Measurements from ENCODE around the gene CDKN2AIPNL.
A peak's percentile ranks its signal among the peaks of the same experiment; 100 is the strongest.
"Not testable (repeated sequence)": the region's sequence is repeated elsewhere in the genome, so short reads cannot be mapped to it uniquely, and the experiment has no call there.

Gene CDKN2AIPNL

DNA sequence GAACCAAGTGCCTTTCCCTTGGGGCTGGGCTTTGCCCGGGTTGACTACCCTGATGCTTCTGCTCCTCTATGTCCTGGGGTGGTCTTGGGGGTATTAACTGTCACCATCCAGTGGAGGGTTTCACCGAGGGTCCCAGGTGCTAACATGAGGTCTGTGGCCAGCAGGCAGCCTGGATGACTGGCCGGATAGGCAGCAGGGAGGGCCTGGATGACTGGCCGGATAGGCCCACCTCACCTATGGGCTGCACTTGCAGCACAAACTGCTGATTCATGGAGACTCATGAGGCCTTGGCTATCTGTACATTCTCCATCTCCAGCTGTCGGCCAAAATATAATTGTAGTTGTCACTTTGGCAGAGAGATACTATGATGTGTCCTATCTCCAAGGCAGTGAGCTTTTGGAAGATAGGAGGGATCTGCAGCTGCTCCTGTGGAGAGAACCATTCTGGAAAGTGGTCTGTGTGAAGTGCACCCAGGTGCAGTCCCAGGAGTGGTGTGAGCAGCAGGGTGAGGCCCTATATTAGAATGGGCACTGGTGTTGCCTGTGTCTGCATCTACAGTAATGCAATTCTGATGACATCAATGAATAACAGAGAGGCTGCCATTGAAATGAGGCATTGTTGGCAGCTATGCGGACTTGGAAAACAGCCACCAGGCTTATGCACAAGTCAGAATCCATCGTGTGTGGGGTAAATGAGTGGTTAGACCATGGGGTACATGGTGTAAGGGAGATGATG, 26.3 kb upstream of the CDKN2AIPNL start:
- no peak for DNase-seq

DNA sequence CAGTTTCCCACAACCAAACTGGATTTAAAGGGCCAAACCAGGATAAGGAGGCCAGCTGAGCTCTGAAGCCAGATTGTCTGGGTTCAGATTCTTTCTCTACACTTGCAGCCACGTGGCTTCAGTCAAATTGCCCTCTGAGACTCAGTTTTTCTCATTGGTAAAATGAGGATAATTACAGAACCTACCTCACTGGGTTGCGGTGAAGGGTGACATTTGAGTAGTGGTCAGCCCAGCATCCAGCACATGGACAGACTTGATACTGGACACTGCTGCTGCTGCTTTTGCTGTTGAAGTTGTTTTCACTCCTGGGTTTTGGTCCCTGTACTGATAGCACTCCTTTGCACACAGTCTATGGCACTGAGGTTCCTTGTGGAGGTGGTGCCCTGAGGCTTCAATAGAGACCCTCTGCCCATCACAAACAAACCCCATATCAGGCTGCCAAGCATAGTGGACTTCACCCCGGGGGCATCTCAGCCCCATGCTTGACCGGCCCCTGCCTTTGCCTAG, 25.7 kb upstream of the CDKN2AIPNL start:
- DNase-seq, result no peak

DNA sequence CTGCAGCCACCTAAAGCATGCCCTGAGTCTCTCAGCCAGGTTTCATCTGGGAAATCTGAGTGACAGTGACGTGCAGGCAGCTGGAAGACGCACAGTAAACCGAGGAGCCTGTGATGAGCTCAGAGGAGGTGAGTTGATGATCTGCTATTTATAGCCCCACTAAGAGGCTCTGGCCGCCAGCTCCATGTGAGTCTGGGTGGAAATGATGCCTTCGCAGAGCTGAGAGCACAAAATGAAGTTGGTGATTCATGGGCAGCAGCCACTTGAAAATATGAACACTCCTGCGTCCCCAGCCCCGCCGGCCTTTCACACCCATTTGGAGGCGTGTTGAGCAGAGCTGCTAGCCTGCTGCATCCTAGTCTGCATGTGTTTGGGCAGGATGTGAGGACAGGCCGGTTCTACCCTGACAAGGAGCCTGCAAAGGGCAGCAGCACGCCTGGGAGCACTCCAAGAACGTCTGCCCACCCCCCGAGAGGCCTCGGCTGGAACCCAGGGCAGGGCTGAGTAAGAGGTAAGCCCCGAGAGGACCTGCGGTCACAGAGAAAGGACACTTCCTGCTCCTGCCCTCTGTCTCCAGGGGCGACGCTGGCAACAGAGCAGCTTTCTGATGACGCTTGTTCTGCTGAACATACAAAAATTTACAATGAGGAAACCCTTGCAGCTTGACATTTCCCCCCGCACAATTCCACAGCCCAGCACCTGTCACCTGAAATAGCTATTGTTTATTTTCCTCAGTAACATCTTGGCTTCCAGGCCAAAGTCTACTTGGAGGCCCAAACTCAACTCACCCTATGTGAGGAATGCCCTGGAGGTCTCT, 25.1 kb upstream of the CDKN2AIPNL start:
- peak in 2 of 4 experiments; percentile 11 to 26 for DNase-seq

DNA sequence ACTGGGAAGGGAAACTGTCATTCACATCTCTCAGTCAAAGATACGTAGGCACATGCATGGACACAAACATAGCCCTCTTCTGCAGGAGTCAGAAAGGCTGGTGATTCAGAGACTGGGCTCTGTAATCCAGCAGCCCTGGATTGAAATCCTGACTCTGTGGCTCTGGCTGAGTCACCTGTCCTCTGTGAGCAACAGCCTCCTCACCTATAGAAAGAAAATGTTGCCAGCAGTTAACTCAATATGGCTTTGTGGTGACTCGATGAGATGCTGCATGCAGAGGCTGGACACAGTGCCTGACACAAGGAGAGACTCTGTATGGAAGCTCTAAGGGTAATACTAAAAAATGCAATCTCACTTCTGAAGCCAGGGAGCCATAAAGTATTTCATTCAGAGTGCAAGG, 23.9 kb upstream of the CDKN2AIPNL start:
- no peak for DNase-seq

DNA sequence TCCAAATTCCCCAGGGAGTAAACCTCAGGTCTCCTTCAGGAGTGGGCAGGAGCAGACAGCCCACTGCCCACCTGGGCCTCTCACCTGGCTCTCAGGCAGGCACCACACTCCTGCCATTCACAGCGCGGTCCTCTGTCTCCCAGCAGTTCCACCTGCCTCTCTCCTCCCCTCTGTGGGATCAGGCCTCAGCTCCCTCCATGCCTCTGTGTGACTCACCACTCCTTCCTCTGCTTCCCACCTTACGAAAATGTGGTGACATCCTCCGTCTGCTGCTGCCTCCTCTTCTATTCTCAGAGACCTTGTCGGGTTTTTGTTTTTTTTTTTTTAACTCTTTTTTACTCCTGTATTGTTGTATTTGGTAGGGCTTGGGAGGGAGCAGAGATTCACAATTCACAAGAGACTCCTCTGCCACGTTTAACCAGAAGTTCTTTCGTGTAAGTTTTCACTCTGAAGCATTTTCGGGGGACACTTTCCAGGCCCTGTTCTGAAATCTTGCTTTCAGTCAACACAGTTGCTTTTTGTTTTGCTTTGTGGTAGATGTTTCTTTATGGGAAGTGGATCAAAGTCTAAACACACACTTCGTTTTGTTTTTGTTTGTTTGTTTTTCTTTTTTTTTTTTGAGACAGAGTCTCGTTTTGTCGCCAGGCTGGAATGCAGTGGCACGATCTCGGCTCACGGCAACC, 21.1 kb upstream of the CDKN2AIPNL start:
- DNase-seq, result no peak

DNA sequence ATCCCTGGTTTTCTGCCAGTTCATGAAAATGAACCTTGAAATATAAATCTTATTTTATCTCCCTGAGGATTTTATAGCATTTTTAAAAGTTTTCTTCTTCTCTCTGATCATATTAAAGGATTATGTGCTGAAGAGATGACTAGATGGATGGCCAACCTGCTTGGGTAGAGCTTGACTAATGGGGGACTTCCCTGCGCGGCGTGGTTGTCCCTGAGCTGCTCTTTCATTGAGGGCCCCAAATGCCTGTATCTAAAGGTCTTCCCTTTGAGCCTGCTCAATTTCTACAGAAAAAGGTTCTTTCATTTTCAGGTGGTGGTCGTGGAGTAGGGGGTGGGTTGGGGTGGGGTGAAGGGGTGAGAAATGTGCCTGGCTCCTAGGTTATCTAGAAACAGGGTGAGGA, 20.5 kb upstream of the CDKN2AIPNL start:
- no peak for DNase-seq

DNA sequence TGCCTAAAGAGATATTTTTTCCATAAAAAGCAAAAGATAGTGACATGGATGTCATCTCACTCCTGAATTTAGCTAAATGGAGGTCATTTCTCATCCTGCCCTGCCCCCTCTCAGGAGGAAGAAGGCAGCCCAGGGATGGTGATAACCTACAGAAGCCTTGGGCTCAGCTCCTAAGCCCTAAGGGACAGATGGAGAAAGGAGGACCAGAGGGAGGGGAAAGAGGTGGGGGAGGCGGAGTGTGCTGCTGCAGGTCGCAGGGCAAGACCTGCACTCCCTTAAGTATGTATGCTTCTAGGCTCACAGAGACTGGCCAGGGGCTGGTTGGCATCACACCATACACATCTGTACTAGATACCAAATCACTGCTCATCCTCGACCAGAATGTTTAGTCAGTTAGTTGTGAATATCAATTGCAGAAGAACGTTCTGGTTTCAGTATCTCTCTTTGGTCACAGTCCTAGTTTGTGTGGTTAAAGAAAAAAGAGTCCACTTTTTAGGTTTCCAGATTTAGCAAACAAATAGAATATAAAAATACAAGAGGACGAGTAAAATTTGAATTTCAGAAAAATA, 18.4 kb upstream of the CDKN2AIPNL start:
- DNase-seq, result no peak

DNA sequence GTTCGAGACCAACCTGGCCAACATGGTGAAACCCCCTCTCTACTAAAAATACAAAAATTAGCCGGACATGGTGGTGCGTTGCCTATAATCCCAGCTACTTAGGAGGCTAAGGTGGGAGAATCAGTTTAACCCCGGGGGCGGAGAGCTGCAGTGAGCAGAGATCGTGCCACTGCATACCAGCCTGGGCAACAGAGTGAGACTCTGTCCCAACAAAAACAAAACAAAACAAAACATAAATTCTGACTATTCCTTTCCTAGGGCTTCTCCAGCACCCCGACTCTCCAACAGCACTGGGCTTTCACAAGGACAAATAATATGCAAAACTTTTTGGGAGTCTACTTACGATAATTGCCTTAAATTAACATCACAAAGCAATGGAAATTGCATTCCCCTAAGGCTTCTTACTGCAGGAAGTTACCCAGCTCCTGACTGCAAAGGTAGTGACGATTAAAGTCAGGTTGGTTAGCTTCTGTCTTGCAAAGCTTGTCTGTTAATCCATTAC, 15.9 kb upstream of the CDKN2AIPNL start:
- no peak for DNase-seq

DNA sequence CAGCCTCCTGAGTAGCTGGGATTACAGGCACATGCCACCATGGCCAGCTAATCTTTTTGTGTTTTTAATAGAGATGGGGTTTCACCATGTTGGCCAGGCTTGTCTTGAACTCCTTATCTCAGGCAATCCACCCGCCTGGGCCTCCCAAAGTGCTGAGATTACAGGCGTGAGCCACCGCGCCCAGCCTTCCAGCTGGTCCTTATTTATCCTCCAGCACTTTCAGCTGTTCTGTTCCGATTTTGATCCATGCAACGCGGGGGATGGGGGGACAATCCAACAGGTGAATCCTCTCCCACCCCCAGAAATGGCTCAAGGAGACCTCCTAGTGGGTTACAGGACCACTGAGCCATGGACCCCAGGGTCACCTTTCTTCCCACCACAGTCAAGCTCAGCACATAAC, 14.7 kb upstream of the CDKN2AIPNL start:
- no peak for DNase-seq

DNA sequence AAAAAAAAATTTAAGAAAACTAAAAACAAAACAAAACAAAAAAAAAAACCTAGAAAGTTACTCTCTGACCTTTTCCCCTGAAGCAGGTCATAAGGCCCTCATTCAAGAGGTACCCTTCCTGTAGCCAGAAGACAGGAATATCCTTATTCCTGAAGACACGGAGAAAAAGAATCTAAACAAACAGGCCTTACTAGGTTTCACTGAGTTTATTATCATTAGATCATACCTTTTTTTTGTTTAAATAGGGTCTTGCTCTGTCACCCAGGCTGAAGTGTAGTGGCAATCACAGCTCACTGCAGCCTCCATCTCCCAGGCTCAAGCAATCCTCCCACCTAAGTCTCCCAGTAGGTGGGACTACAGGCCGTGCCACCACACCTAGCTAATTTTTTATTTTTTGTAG, 11.7 kb upstream of the CDKN2AIPNL start:
- DNase-seq, result no peak

DNA sequence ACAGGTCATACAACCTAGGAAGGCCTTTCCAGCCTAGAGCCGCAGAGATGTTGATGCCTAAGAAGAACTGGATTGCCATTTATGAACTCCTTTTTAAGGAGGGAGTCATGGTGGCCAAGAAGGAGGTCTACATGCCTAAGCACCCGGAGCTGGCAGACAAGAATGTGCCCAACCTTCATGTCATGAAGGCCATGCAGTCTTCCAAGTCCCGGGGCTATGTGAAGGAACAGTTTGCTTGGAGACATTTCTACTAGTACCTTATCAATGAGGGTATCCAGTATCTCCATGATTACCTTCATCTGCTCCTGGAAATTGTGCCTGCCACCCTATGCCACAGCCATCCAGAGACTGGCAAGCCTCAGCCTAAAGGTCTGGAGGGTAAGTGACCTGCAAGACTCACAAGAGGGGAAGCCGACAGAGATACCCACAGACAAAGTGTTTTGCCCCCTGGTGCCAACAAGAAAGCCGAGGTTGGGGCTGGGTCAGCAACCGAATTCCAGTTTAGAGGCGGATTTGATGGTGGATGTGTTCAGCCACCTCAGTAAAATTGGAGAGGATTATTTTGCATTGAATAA, 11.2 kb upstream of the CDKN2AIPNL start:
- DNase-seq, result no peak

DNA sequence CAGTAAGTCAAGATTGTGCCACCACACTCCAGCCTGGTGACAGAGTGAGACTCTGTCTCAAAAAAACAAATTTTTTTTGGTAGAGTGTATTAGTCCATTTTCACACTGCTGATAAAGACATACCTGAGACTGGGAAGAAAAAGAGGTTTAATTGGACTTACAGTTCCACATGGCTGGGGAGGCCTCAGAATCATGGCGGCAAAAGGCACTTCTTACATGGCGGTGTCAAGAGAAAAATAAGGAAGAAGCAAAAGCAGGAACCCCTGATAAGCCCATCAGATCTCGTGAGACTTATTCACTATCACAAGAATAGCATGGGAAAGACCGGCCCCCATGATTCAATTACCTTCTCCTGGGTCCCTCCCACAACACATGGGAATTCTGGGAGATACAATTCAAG, 9.4 kb upstream of the CDKN2AIPNL start:
- not testable (repeated sequence) for DNase-seq

DNA sequence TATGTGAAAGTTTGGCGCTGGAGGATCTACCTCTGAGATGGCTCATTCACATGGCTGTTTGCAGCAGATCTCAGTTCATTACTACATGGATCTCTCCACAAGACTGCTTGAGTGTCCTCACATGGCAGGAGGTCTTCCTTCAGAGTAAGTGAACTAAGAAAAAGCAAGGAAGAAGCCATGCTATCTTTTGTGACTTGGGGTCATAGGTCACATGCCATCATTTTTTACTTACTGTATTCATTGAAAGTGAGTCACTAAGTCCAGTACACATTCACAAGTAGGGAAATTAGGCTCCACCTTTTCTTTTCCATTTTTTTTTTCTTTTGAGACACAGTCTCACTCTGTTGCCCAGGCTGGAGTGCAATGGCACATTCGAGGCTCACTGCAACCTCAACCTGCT, 8.7 kb upstream of the CDKN2AIPNL start:
- DNase-seq, result no peak

DNA sequence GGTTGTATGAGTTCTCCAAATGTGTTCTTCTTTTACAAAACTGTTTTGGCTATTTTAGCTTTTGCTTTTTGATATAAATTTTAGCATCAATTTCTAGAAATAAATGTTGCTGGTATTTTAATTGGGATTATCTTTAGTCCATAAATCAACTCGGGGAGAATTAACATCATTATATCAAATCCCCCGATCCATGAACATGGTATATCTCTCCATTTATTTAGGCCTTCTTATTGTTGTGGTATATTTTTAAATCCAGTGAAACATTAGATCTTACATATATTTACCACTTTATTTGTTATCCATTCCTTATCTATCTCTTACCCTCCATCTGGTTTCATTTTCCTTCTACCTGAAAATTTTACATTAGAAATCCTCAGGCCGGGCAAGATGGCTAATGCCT, 7.3 kb upstream of the CDKN2AIPNL start:
- DNase-seq, result no peak

DNA sequence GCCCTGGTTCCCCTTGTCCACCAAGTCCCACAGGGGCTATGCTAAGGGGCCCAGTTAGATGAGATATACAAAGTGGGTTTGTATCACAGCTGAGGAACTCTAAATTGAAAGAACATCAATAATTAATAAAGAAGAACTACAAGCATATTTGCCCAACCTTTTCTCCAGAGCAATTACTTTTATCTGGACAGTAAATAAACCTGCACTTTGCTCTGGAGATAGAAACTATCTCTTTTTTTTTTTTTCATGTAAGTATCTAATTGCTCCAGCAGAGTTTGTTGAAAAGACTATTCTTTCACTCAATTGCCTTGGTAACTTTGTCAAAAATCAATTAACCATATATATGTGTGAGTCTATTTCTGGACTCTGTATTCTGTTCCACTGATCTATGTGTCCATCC, 6.0 kb upstream of the CDKN2AIPNL start:
- no peak for DNase-seq

DNA sequence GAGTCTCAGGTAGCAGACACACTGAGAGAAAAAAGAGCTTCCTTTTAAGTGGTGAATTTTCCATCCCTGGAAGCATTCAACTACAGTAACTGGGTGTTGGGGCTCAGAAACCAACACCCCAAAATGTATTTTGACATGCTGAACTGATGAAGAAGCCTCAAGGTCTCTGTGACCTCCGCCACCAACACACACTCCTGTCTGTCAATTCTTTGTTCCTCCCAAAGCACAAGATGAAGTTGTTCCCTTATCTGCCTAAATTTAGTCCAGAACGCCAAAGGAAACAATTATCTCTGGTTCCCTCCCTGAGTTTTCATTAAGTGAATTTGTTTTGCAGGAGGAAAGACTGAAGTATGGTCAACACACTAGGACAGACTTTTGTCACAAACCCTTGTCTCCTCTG, 1.4 kb upstream of the CDKN2AIPNL start:
- DNase-seq, result no peak

DNA sequence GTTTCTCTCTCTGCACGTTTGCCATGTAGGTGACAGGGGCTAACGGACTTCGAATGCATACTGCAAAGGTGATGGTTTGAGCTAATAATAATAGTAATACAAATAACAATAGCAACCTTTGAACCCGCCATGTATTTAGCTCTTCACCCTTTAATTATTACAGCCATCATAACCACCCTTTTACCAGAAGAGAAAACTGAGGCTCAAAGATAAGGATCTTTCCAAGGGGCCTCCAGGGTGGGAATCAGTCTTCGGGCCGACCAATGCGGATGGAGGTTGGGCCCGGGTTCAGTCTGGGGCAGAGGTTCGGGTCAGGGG, 494 bp downstream of the CDKN2AIPNL start:
- DNase-seq, result no peak

DNA sequence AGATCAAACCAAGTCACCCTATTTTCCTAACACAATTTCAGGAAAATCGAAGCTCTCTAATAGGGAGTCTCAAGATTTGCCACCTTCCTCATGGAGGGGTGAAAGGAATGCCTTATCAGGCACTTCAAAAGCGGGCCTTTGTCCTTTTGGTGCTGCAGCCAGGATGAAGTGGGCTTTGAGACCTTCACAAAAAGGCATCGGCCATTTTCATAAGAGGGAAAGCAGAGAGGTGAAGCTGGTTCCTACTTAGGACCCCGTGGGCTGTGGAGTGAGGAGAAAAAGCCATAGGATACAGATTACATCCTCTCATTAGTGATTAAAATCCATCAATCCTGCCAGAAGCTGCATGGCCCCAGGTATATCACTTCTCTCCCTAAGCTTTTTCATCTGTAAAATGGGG, 859 bp downstream of the CDKN2AIPNL start:
- DNase-seq, result no peak

DNA sequence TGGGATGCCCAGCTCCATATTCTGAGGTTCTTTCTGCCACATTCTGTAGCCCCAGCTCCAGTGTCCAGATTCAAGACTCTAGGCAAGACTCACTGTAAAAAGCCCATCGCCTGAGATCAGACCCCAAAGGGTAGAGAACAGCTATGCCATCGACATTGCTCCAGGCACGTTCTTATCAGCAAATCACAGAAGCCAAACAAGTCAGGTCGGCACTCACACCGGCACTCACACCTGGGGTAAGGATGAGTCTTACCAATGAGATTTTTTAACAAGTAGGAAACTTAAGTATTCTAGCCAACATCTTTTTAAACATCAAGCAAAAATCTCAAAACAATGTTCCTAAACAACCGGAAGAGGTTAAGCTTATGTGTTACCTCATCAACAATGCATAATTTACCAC, 2.4 kb downstream of the CDKN2AIPNL start:
- DNase-seq, result no peak

DNA sequence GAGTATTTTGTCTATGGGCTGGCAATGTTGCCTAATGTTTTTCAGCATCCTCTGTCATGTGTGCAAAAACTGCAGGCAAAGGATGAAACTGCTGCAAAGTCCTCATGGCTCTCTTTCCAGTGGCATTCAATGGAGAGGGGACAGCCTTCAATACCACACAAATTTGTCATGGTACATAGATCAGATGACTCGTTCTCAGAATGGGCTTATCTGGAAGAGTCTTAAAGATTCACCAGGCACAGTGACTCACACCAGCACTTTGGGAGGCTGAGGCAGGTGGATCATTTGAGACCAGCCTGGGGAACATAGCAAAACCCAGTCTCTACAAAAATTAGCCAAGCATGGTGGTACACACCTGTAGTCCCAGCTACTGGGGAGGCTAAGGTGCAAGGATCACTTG, 5.3 kb downstream of the CDKN2AIPNL start:
- no peak for DNase-seq

DNA sequence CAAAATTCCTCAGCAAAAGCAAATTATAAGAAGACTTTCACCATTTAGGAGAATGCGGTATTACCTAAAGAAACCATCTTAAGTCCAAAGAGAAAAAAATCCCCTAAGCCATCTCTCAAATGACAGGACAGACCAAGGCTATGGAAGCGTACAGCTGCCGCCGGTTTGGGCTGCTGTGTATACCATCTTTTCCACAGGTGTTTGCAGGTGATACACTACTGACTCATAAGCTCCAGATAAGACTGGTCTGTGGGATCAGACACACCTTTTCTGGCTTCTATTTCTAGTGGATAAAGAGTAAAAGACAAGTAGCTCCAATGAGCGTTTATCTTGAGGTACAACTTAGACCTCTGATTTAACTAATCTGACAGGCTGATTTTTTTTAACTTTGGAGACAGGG, 7.7 kb downstream of the CDKN2AIPNL start:
- no peak for DNase-seq

DNA sequence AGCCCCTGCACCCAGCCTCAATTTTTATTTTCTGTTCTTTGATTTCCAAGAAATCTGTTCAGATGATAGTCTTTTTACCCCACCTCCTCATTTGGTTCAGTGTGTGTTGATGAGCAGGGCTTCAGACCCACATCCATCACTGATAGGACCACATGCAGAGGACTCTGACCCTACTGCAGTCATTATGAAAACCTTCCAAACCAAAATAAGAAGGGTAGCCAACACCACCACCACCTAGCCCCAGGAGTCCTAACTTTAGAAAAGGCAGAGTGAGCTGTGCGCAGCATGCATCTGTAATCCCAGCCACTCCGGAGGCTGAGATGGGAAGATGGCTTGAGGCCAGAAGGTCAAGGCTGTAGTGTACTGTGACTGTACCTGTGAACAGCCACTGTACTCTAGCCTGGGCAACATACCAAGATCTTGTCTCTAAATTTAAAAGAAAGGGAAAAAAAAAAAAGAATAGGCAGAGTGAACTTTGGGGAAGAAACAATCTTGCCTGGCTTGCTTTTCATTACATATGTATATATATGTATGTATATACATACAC, 13.0 kb downstream of the CDKN2AIPNL start:
- DNase-seq, result no peak

DNA sequence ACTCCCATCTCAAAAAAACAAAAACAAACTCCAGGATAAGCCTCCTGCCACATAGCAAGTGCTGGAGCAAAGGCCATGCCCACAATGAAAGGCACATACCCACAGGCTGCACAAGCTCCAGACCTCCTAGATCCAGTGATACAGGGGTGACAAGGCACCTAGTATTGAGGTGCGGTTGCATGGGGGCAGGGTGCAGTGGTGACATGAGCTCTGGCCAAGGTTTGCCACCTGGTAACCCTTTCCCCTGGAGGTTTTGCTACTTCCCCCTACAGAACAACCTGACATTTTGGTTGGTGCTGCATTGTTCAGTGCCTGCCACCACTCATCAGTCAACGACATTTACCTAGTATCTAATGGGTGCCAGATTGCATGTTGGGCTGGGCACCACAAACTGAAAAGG, 14.5 kb downstream of the CDKN2AIPNL start:
- no peak for DNase-seq

Measured in activated naive CD4-positive, alpha-beta T cell (primary cell).